HFFc6 (cell line): Measurements from ENCODE around the gene CALM1. TPM values are rescaled to one million over a fixed set of nuclear protein-coding genes. Genes with fewer than 3 reads are reported as not detected.

Experiments used
- DNase-seq: peaks from one replicate; pipeline ENCODE4 v3.0.0-alpha.2; 2018
- H3K27ac Mint-ChIP-seq: 2 replicates; pipeline ENCODE4 v1.8.0; 2020; ENCODE audit warnings: mild to moderate bottlenecking, mixed read lengths
- H3K27me3 Mint-ChIP-seq: 2 replicates; pipeline ENCODE4 v1.8.0; 2021; ENCODE audit warnings: mild to moderate bottlenecking, moderate library complexity, mixed read lengths; ENCODE audit not compliant: insufficient read depth
- H3K36me3 Mint-ChIP-seq: 2 replicates; pipeline ENCODE4 v1.8.0; 2021; ENCODE audit warnings: low read depth, mixed read lengths
- H3K4me1 Mint-ChIP-seq: 2 replicates; pipeline ENCODE4 v1.8.0; 2020; ENCODE audit warnings: low read depth, mixed read lengths
- H3K4me3 Mint-ChIP-seq: 2 replicates; pipeline ENCODE4 v1.8.0; 2020; ENCODE audit warnings: mild to moderate bottlenecking, moderate library complexity, mixed read lengths
- H3K9me3 Mint-ChIP-seq: 2 replicates; pipeline ENCODE4 v1.8.0; 2020; ENCODE audit warnings: mild to moderate bottlenecking, mixed read lengths
- total RNA-seq, 6 experiments: library from RNA; stranded (reverse); fragmentation: NEBNext Ultra II Directional; extraction: Animal tissue kit (Norgen Biotek cat#: 25700); gene quantifications; 2 replicates in 1 of 6; 3 replicates in 5 of 6; pipeline ENCODE4 v1.2.3, GENCODE V29; 2021
- TF ChIP-seq, protein P1 (sequence below): fragments of 200-600 bp; sonication (generic); IDR thresholded peaks from 2 replicates; pipeline ENCODE4 v1.5.0; 2021; ENCODE audit warnings: antibody characterized with exemption, mild to moderate bottlenecking

CALM1 gene
- total RNA-seq, 6 experiments from 2014 or later, result 333 to 429 (median 403) TPM

DNA sequence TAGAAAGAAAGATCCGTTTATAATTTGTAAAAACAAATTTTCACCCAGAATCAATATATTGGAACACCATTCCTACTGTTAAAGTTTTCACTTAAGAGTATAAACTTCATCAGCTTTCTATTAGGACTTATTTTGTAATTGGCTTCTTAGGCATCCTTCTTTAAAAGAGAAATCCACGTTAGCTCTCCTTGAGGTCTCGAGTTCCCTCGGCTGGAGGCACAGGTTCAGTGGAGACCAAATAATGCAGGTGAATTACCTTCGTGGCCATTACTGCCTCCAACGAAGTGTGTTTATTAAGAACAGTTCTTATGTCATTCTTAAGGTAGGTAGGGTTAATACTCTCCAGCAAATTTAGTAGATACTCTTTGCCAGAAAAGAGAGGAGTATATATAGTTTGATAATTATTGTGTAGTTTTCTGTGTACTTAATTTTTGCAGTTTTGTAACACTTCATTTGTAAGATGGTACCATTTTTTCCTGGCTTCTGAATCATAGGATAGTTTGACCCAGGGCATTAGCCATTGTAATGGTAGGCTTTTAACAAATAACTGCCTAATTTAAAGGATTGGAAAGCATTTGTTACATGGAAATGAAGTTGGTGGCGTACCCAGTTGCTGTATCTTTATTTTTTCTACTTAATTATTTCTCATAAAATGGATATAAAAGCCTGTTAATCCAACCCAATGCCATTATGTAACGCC is 2.2 kb downstream of the CALM1 start:
- H3K36me3 Mint-ChIP-seq, result peaks cover 37% of the 10 kb centered on the region
- H3K27ac Mint-ChIP-seq, result peak overlapping the region; percentile 59
- H3K27me3 Mint-ChIP-seq, result peaks cover 4% of the 10 kb centered on the region; the same call in 1 of the 2 replicates
- H3K4me3 Mint-ChIP-seq, result peak overlapping the region; percentile 93
- no peak for DNase-seq
- TF ChIP-seq, protein P1, sequence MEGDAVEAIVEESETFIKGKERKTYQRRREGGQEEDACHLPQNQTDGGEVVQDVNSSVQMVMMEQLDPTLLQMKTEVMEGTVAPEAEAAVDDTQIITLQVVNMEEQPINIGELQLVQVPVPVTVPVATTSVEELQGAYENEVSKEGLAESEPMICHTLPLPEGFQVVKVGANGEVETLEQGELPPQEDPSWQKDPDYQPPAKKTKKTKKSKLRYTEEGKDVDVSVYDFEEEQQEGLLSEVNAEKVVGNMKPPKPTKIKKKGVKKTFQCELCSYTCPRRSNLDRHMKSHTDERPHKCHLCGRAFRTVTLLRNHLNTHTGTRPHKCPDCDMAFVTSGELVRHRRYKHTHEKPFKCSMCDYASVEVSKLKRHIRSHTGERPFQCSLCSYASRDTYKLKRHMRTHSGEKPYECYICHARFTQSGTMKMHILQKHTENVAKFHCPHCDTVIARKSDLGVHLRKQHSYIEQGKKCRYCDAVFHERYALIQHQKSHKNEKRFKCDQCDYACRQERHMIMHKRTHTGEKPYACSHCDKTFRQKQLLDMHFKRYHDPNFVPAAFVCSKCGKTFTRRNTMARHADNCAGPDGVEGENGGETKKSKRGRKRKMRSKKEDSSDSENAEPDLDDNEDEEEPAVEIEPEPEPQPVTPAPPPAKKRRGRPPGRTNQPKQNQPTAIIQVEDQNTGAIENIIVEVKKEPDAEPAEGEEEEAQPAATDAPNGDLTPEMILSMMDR, result no peak
- no peaks in the 10 kb centered on the region for H3K9me3 Mint-ChIP-seq
- H3K4me1 Mint-ChIP-seq, result peaks cover 45% of the 10 kb centered on the region

DNA sequence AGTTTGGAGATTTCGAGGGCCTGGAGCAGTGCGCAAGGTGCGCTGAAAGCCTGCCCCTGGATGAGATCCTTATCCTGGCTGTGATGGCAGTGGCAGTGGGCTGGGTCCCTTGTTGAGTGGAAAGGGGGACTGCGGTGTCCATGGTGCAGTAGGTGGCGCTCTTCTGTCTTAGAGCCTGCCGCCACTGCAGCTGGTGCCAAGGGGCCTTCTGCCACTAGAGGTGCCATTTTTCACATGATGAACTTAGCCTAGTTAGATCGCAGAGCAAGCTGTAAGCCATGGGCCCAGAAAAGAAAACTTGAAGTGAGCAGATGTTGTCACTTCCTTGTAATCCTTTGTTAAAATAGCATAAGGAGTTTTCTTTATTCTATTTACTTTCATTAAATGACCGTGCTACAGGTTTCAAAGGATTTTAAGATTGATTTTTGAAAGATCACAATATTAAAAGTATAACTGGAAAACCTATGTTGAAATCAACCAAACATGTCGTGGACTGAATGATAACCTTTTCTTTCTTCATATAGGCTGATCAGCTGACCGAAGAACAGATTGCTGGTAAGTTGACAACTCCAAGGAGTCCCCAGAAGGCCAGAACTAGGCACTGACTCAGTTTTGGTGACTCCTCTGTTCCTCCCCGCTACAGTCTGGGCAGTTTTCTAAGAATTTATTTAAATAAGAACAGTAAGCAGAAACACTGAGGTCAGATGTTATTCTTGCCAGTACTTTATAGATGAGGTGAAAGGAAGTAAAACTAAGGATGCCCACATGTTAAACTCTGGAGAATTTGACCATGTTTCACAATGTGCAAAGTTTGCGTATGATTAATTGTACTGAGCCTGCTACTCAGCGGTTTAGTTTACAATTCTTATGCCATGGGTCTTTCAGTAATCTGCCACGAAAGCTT is 3.0 kb downstream of the CALM1 start:
- Mint-ChIP-seq H3K36me3 (peaks cover 45% of the 10 kb centered on the region), H3K9me3 (no peaks in the 10 kb centered on the region), H3K27ac (peak overlapping the region; percentile 44), H3K4me1 (peaks cover 45% of the 10 kb centered on the region), H3K4me3 (peak overlapping the region; percentile 93), H3K27me3 (peaks cover 4% of the 10 kb centered on the region; the same call in 1 of the 2 replicates)
- peak; percentile 87 for DNase-seq
- TF ChIP-seq, protein P1, result peak; percentile 99

DNA sequence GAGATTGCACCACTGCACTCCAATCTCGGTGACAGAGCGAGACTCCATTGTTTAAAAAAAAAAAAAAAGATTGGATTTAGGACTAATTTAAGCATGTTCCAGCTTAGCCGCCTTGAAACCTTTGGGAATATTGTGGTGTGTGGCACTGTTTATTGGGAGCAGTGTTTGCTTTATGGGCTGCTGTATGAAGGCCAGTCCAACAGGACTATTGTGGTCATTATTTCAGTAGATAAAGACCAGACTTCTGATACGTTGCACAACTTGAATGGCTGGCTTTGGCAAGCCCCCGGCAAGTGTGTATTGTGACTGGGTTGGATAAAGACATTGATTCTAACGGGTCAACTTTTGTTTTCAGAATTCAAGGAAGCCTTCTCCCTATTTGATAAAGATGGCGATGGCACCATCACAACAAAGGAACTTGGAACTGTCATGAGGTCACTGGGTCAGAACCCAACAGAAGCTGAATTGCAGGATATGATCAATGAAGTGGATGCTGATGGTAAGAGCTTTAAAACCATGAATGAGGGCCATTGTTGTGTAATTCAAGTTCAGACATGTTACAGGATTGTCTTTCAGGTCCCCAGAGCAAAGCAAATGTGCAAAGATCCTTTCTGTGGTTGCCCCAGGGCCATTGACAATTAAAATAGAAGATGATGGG is 4.2 kb downstream of the CALM1 start:
- TF ChIP-seq, protein P1, result no peak
- H3K9me3 Mint-ChIP-seq, result no peaks in the 10 kb centered on the region
- peaks cover 4% of the 10 kb centered on the region; the same call in 1 of the 2 replicates for H3K27me3 Mint-ChIP-seq
- peak overlapping the region; percentile 49; the same call in 1 of the 2 replicates for H3K27ac Mint-ChIP-seq
- H3K4me1 Mint-ChIP-seq, result peaks cover 45% of the 10 kb centered on the region
- H3K4me3 Mint-ChIP-seq, result no peak overlapping the region
- DNase-seq, result no peak
- H3K36me3 Mint-ChIP-seq, result peaks cover 56% of the 10 kb centered on the region

DNA sequence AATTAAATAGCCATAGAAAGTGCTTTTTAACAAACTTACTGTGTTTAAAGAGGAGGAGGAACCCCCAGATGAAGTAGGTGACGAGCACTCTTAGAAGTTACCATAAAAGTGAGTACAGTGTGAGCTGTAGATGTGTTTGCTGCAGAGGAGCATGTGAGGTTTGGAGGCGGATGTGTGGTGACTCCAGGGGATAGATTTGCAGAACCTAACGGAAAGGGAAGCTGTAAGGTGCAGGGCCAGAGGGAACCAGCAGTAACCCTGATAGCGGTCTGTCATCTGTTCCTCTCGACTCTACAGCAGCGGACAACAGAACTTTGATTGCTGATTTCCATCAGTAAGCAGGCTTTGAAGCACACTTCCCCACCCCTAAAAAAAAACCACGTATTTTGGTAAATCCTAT is 5.2 kb downstream of the CALM1 start:
- Mint-ChIP-seq H3K36me3 (peaks cover 62% of the 10 kb centered on the region), H3K4me1 (peaks cover 50% of the 10 kb centered on the region), H3K9me3 (no peaks in the 10 kb centered on the region), H3K27ac (peak overlapping the region; percentile 51; the same call in 1 of the 2 replicates), H3K4me3 (no peak overlapping the region), H3K27me3 (peaks cover 2% of the 10 kb centered on the region; the same call in 1 of the 2 replicates)
- no peak for DNase-seq
- TF ChIP-seq, protein P1, result no peak

DNA sequence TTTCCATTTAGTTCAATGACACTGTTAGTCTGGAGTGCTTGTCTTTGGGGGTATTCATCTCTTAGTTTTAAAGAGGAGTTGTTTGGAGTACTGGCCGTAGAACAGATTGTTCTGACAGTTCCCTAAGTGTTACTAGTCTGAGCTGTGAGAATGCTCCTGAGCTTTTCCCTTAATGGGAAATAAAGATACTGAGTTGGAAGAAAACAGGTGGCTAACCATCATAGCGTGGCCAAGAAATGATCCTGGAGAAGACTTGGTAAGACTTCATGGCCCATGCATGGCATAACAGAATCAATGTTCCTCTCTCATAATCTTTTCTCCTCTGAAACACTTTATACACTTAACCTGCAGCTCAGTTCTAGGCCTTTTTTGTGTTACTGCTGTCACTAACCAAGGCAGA is 6.2 kb downstream of the CALM1 start:
- TF ChIP-seq, protein P1, result no peak
- Mint-ChIP-seq H3K27ac (no peak overlapping the region), H3K36me3 (peaks cover 62% of the 10 kb centered on the region), H3K27me3 (no peaks in the 10 kb centered on the region; the same call in 1 of the 2 replicates), H3K4me1 (peaks cover 55% of the 10 kb centered on the region), H3K4me3 (no peak overlapping the region), H3K9me3 (no peaks in the 10 kb centered on the region)
- DNase-seq, result no peak
